GM21367 (cell line): Measurements from ENCODE around the gene MPHOSPH6.
"Not testable (repeated sequence)": the region's sequence is repeated elsewhere in the genome, so short reads cannot be mapped to it uniquely, and the experiment has no call there.

ENCODE experiments used
- ATAC-seq: cut with Tn5 transposase; IDR thresholded peaks from one replicate; pipeline ENCODE4 v1.9.1; 2021; ENCODE audit not compliant: unreplicated experiment

Gene MPHOSPH6

GRCh38 chr16:82176204-82176603 is 6.2 kb upstream of the MPHOSPH6 start:
- no peak for ATAC-seq

DNA sequence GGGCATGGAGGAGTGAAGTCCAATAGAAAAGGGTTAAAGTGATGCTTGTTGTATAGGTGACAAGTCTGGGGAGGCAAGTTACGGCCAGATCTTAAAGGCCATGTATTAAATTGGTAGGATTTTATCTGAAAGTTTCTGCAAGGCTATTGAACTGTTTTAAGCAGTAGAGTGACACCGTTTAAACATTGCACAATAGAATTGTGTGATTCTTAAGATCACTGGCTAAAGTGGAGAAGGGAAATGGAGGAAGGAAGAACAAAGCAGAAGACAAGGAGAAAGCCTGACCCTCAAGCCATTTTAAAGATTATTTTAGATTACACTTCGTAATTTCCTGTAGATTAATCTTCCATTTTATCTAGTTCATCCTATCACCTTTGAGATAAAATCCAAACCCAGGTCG is 5.6 kb upstream of the MPHOSPH6 start:
- ATAC-seq, result no peak

DNA sequence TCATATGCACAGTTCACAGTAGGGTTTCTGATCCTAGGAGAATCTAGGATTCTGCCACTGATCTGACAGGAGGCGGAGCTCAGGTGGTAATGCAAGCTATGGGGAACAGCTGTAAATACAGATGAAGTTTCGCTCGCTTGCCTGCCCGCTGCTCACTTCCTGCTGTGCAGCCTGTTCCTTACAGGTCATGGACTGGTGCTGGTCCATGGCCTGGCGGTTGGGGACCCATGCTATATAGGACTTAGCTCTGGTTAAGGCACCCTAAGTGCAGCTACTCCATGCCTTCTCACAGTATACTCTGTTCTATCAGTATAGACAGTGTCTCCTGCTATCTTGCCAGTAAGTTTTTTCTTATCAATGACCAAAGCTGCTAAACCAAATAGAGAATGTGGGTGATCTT is 2.4 kb downstream of the MPHOSPH6 start:
- no peak for ATAC-seq

DNA sequence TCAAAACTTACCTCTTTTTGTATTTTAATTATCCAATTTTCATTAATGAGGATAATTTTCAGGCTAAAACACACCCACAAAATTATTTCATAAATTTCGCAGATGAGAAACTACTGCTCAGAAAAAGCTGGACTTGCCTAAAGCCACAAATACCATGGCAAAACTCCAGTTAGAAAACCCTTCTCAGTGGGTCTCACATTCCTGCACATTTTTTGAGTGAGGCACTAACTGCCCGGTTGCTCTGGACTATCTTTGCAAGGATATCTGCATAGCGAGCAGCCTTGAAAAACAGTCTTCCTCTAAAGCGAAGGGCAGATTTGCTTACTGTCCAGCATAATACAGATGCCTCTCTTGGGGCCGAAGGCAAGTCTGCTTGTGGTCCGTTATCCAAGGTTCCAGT is 9.8 kb downstream of the MPHOSPH6 start:
- no peak for ATAC-seq

GRCh38 chr16:82157836-82158235 is 12.2 kb downstream of the MPHOSPH6 start:
- no peak for ATAC-seq

DNA sequence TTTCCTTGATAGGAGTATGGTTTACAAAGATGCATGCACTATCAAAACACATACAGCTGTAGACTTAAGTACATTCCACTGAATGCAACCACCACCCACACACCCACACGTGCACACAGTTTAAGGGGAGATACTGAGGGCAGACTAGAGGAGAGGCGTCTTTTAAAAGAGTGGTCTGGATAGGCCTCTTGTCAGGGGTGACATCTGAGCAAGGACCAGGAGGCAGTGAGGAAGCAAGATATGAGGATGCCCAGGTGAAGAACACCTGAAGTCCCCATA is 12.6 kb downstream of the MPHOSPH6 start:
- ATAC-seq, result no peak

GRCh38 chr16:82156761-82157533 is 13.1 kb downstream of the MPHOSPH6 start:
- ATAC-seq, result no peak

DNA sequence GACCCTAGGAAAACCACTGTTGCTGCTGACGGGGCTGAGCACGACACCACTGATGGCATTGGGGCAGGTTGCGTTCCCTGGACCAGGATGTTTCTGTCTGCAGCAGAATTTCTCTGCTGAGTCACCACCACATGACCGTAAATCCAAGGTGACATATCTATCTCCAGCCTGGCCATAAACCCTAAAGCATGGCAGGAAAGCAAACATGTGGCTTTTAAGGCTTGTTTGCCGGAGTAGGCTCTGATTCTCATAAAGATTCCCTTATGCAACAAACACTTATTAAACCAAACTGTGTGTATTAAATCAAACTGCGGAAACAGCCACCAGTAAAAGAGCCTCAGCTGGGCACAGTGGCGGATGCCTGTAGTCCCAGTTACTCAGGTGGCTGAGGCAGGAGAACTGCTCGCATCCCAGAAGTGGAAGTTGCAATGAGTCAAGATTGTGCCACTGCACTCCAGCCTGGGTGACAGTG is 17.3 kb downstream of the MPHOSPH6 start:
- no peak for ATAC-seq

DNA sequence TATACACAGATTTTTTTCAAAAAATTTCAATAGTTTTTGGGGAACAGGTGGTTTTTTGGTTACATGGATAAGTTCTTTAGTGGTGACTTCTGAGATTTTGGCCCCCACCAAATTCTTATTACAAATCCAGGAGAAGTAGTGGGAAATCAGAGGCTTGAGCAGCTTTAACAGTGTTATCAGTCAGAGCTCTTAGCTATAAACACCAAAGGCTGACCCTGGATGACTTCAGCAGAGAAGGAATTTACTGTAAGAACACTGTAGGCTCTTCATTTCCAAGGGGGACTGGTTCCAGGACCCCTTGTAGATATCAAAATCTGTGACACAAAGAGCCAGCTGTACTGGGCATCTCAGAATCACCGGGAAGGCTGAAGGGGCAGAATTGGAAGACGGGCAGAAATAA is 17.8 kb downstream of the MPHOSPH6 start:
- ATAC-seq, result no peak

GRCh38 chr16:82150549-82150948 is 19.5 kb downstream of the MPHOSPH6 start:
- no peak for ATAC-seq

- no peak for ATAC-seq
Measured at GRCh38 chr16:82149536-82149935, 20.5 kb downstream of the MPHOSPH6 start.

DNA sequence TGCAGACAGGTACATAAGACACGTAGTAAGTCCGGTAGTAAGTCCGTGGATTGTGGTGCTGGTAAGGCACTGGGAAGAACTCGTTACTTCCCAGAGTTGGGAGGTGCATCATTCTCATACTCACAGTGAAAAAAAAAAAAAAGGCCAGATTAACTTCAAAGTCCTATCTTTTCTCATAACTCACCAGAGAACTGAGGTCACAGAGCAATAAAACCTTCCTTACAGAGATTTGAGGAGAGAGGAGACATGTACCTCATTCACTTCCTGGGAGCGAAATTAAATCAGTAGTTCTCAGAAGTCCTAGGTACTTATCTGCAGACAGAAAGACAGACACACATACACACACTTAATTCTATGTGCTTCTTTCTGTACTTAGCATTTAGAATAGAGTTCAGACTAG is 22.5 kb downstream of the MPHOSPH6 start:
- no peak for ATAC-seq

- no peak for ATAC-seq
Measured at GRCh38 chr16:82146957-82147356, 23.1 kb downstream of the MPHOSPH6 start.

DNA sequence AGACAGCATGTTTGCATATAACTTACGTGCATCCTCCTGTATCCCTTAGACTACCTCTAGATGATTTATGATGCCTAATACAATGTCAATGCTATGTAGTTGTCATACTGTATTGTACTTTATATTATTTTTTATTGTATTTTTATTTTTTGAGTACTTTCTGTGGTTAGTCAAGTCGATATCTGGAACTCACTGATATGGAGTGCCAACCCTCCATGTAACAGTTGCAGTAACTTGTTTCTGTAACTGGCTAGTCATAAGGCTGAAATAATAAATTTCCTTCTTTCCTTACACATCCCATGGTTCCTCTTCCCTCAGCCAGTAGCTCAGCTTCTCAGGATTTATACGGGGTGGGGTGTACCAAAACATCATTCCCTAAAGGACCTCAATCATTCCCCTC is 23.5 kb downstream of the MPHOSPH6 start:
- ATAC-seq, result no peak

GRCh38 chr16:82139286-82139571 is 30.8 kb downstream of the MPHOSPH6 start:
- not testable (repeated sequence) for ATAC-seq

DNA sequence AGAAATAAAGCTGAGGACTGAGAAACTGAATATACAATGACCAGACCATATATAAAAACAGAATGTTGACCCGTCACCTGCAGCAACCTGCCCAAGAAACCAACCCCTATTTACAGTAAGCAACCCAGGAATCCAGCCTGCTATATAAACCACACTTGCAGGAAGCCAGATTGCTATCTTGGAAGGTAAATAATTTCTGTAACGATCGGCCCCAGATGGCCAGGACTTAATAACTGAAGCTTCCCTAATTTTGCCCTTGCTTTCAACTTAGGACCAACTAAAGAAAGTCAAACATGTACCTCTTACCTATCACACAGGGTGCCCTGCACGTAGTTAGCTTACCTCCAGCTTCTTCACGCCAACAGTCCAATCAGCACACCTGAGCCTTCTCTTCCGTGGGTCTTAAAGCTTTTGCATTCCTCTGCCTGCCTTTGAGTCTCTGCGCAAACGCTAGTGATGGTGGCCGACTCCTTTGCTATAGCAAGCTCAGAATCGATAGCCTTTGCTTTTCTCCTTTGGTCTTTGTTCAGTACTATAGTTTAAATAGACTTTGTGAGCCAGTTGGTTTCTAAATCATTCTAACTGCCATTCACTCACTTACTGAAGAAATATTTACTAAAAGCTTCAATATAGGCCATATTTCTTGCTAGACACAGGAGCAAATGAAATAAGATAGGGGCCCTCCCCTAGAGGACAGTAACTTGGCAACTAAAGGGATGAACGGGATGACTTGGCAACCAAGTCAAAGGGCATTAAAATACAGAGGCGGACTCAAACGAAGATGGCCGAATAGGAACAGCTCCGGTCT is 31.3 kb downstream of the MPHOSPH6 start:
- ATAC-seq, result no peak

DNA sequence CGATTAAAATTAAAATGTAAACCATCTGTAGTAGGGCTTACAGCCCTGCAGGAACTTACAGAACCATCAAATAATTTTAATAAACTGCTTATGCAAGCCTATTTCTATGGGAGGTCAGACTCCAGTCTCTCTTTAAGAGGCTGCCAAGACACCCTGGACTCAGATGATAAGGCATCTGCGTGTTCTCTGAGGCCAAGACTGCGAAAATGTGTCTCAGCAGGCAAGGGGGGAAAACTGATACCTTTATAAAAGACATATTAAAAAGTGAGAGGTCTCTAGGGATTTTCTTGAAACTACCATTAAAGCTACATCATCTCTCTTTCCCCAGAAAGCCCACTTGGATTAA is 32.2 kb downstream of the MPHOSPH6 start:
- ATAC-seq, result no peak

DNA sequence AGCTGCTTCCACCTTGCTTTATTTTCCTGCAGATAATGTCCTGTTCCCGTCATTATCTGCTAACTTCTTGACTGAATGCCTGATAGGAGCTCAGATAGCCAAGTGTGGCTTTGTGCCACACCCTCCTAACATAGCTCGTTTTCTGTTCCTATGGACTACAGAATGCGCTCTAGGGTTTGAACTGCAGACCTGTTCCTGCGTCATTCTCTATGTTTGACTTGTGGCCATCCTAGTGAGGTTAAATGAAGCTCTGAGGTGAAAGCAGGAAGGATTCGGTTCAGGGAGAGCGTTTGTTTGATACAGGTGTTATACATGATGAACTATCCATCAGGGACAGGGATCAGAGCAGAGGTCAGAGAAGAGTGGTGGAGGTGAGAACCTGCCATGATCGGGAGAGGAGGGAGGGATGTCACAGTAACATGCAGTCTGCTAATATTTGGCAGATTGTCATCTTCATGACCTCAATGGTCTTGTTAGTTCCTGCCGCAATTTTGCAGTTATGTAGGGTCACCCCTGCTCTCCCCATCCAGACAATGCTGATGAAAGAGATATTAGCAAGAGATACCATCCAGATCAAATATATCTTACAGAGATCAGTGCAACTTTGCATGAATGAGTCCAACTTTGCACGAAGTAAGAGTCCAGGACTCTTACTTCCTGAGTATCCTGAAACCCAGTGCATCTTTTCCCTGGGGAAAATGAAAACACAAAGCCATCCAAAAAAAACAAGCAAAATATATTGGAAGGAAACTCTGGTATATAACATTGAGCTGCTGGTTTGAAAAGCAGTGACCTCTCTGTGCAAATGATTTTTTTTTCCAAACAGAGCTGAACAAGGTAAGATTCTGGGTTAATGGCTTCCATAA is 32.8 kb downstream of the MPHOSPH6 start:
- no peak for ATAC-seq

- ATAC-seq, result no peak
Measured at GRCh38 chr16:82135844-82136243, 34.2 kb downstream of the MPHOSPH6 start.

- no peak for ATAC-seq
Measured at GRCh38 chr16:82134846-82135245, 35.2 kb downstream of the MPHOSPH6 start.

DNA sequence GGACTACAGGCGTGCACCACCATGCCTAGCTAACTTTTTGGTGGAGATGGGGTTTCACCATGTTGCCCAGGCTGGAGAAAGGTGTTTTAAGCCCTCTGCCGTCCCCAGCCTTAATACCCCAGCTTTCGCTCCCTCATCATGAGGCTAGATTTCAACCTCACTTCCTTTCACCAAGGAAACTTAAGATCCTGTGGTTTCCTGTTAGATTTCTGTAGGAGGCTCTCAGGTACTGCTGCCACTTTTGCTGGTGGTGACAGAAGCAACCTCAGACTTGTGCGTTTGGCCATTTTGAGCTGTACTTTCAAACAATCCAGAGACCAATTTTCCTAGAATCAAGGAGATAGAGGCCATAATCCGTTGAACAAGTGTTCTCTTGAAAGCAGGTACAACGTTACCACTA is 36.2 kb downstream of the MPHOSPH6 start:
- no peak for ATAC-seq

GRCh38 chr16:82129881-82130280 is 40.1 kb downstream of the MPHOSPH6 start:
- no peak for ATAC-seq
